HG03064 (cell line): ENCODE results near the gene ST7L.
"Not testable (repeated sequence)": the region's sequence is repeated elsewhere in the genome, so short reads cannot be mapped to it uniquely, and the experiment has no call there.

Experiments used
- ATAC-seq: cut with Tn5 transposase; IDR thresholded peaks from one replicate; pipeline ENCODE4 v1.9.1; 2021; ENCODE audit warnings: low read depth; ENCODE audit not compliant: unreplicated experiment

ST7L gene, protein sequence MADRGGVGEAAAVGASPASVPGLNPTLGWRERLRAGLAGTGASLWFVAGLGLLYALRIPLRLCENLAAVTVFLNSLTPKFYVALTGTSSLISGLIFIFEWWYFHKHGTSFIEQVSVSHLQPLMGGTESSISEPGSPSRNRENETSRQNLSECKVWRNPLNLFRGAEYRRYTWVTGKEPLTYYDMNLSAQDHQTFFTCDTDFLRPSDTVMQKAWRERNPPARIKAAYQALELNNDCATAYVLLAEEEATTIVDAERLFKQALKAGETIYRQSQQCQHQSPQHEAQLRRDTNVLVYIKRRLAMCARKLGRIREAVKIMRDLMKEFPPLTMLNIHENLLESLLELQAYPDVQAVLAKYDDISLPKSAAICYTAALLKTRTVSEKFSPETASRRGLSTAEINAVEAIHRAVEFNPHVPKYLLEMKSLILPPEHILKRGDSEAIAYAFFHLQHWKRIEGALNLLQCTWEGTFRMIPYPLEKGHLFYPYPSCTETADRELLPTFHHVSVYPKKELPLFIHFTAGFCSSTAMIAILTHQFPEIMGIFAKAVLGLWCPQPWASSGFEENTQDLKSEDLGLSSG

DNA sequence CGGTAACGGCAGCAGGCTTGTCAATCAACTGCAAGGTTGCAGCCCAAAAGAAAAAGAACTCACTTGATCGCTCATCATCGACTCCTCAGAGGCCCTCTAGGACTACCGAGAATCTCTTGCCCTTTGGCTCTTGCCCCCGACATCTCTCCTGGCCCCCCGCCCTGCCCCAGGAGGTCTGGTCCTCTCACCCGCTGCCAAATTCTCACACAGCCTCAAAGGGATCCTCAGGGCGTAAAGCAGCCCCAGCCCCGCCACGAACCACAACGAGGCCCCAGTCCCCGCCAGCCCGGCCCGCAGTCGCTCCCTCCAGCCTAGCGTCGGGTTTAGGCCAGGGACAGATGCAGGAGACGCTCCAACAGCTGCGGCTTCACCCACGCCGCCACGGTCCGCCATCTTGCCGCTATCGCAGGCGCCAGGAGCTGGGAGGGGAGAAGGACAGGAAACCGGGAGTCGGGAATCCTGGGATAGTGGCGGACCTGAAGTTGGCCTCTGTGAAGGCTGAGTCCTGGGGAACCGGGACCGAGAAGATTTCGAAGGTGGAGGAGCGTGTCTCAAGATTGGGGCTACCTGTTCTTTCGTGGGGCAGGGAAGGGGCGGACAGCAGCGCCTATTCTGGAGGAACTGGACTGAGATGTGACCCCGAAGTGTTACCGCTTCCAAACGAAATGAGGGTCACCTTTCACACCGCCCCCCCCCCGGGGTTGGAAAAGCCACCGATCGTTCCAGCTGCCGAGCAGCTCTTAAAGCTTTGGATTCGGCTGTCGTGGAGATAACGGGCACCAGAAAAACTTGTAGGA, at the start of gene ST7L:
Gene ST7L (minus strand): TSS at position 421 of the 797 bp plus-strand sequence. CDS start 28 bp downstream, at position 393.
- ATAC-seq = no peak

DNA sequence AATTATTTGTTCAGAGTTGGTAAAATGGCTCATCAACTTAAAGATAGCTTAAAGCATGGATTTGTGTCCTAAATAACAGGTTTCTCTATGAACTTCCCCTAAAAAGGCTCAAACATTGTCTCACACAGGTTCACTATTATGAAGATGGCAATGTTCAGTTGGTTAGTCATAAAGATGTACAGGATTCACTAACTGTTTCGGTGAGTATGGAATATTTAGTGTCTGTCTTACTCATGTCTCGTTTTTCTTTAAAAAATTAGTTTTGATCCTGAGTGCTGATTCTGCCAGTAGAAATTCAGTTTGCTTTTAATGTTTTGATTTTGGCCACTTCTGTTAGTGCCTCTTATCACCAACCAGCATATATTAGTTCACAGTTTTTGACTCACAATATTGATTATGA, 48.0 kb upstream of the ST7L start:
- no peak for ATAC-seq

GRCh38 chr1:112665857-112666256, 46.9 kb upstream of the ST7L start:
- no peak for ATAC-seq

GRCh38 chr1:112651205-112651604, 32.3 kb upstream of the ST7L start:
- no peak for ATAC-seq

GRCh38 chr1:112646225-112646624, 27.3 kb upstream of the ST7L start:
- ATAC-seq = no peak

- no peak for ATAC-seq
Observed at GRCh38 chr1:112643080-112643479, 24.1 kb upstream of the ST7L start.

GRCh38 chr1:112640437-112640836, 21.5 kb upstream of the ST7L start:
- ATAC-seq = not testable (repeated sequence)

DNA sequence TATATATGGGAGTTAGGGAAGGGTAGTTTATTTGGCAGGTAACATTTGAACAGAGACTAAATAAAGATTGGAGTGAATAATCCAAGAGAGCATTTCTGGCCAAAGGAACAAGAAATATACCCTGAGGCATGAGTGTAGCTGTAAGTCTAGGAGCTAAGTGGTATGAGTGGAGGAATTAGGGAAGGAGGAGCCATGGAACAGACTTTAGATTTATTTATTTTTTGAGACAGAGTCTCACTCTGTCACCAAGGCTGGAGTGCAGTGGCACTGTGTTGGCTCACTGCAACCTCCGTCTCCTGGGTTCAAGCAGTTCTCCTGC, 19.1 kb upstream of the ST7L start:
- ATAC-seq = no peak

DNA sequence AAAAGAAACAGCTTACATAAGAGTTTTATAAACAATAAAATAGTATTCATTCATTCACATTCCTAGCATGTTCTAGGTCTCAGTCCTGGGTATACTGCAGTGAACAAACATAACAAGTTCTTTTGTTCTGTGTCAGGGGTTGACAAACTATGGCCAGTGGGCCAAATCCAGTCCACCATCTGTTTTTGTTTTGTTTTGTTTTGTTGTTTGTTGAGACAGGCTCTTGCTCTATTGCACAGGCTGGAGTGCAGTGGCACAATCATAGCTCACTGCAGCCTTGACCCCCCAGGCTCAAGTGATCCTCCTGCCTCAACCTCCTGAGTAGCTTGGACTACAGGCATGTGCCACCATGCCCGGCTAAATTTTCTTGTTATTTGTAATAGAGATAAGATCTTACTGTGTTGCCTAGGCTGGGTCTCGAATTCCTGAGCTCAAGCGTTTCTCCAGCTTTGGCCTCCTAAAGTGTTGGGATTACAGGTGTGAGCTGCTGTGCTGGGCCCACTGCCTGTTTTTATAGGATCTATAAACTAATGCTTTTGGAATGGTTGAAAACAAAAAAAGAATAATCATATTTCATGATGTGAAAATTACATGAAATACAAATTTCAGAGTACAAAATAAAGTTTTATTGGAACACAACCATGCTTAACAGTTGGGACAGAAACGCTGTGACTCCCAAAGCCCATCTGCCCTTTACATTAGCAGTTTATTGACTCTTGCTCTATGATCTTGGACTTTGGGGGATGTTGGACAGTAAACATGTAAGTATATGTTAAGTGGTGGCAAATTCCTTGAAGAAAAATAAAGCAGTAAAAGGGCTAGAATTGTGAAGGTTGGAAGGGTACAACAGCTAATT, 18.5 kb upstream of the ST7L start:
- no peak for ATAC-seq

GRCh38 chr1:112636597-112637253, 17.8 kb upstream of the ST7L start:
- ATAC-seq = no peak

- no peak for ATAC-seq
Observed at GRCh38 chr1:112636056-112636455, 17.1 kb upstream of the ST7L start.

GRCh38 chr1:112634367-112634766, 15.4 kb upstream of the ST7L start:
- no peak for ATAC-seq

DNA sequence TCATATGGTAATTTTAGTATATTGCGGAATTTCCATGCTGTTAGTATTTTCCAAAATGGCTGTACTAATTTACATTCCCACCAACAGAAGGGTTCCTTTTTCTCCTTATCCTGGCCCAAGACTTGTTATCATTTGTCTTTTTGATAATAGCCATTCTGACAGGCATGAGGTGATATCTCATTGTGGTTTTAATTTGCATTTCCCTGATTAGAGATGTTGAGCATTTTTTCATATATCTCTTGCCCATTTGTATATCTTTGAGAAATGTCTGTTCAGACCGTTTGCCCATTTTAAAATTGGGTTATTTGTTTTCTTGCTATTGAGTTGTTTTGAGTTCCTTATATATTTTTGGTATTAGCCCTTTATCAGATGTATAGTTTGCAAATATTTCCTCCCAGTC, 14.7 kb upstream of the ST7L start:
- no peak for ATAC-seq

DNA sequence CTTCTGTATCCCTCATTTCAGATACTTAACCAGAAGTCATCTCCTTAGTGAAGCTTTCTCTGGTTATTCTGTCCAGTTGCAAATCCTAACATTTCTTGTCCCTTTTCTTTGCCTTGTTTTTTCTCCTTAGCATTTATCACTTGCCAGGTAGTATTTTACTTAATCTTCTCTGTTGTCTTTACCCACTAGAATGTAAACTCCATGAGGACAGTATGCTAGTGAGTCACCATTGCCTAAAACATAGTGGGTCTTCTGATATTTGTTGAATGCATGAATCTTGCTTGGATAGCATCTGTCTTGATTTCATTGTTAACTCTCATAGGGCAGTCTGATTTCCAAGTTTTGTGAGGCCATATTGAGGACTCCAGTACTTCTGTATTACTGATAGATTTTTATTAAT, 10.3 kb upstream of the ST7L start:
- ATAC-seq = no peak

DNA sequence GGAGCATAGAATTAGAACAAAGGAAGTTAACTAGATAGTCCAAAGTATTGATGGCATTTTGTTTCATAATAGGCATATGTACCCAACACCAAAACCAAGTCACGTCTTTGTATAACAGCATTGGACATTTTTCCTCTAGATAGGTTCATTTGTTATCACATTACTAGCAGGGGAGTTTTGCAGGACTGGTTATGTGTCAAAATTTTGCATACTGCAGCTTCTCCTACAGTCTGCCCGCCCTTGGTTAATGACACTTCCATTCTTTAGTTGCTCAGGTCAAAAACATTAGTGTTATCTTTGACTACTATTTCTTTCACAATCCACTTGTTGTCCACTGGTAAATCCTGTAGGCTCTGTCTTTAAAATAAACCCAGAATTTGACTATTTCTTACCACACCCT, 9.6 kb upstream of the ST7L start:
- no peak for ATAC-seq

DNA sequence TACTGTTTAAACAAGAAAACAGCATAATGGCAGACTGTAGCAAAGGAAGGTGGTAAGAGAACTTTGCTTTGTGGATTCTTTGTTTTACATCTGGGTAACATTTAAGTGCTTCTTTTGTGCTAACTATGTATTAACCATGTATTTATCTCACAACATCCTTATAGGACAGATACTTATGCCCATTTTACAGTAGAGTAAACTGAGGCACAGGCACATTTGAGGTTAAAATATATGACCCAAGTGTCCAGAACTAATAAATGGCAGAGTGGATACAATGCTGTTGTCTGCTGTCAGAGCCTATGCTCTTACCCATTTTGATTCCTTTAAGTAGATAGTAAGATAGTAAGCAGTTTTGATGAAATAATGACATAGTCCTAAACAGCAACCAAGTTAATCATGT, 7.9 kb upstream of the ST7L start:
- ATAC-seq = no peak

DNA sequence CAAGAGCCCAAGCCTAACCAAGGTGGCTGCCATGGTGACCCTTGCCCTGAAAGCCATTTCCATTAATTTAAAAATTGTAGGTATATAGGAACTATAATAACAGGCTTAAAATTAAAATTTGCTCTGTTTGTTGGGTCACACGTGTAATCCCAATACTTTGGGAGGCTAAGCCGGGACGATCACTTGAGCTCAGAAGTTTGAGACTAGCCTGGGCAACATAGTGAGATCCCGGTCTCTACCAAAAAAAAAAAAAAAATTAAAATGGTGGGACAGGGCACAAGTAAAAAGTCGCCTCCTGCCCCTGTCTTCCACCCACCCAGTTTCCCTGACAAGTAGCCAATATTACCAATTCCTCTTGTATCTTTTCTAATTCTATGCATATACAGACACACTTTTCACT, 7.3 kb upstream of the ST7L start:
- ATAC-seq = no peak

- ATAC-seq = no peak
Observed at GRCh38 chr1:112625696-112626095, 6.8 kb upstream of the ST7L start.

DNA sequence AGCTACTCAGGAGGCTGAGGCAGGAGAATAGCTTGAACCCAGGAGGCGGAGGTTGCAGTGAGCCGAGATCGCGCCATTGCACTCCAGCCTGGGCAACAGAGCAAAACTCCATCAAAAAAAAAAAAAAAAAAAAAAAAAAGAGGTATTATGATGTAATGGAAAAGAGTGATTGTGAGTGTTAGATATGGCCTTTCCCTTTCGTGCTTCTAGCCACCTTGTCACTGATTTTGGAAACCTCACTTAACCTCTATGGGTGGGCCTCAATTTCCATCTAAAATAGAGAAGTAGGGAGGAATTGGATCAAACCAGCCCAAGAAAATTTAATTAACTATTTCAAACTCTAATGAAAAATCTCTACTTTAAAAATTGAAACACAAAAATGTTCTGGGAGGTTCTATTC, 5.6 kb upstream of the ST7L start:
- not testable (repeated sequence) for ATAC-seq

DNA sequence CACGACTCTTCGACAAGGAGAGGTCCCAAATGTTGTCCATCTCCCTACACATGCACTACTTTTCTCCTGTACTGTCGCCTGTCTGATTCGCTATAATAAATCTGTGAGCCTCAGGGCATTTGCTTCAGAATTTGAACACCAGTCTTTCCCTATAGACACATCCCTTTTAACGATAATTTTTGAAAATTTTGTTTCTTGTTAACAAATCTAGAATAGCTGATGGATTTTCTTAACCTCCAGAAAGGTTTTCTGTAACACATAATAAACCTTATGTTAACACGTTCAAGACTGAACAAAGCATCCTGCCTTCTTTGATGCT, 1.4 kb upstream of the ST7L start:
- no peak for ATAC-seq
